Frontal cortex (tissue), 4 donors: Measurements from ENCODE around the gene HLA-DQA1. TPM values are rescaled to one million over a fixed set of nuclear protein-coding genes. Genes with fewer than 3 reads are reported as not detected.

Experiments
- DNase-seq, 2 donors: peaks; one replicate each; pipeline ENCODE4 v3.0.0; 2012; ENCODE audit warnings: low spot score in 2 of 2
- FAIRE-seq: peaks from 2 replicates; lab custom pipeline; 2012; peaks lifted over from hg19 to GRCh38; lab: Jason Lieb, UNC
- total RNA-seq: library from RNA; depleted of rRNA; stranded (reverse); fragments of >200 nt; gene quantifications from one replicate; pipeline ENCODE4 v1.2.3, GENCODE V29; 2014
- donor health status: control.
- donor health status: control.
- donor health status: control.

Gene HLA-DQA1
- total RNA-seq, 1 donor from 2014 or later = not detected

GRCh38 chr6:32685603-32686002, 48.4 kb downstream of the HLA-DQA1 start:
- FAIRE-seq (no peak), DNase-seq (no peak)

- DNase-seq (no peak), FAIRE-seq (no peak)
Measured at GRCh38 chr6:32689531-32690501, 52.6 kb downstream of the HLA-DQA1 start.

GRCh38 chr6:32692019-32692418, 54.8 kb downstream of the HLA-DQA1 start:
- no peak for FAIRE-seq
- DNase-seq = no peak

Other genes with a start within 250 kb of the HLA-DQA1 start
- not detected for gene BTNL2, start 230.2 kb upstream of the HLA-DQA1 start, total RNA-seq
- gene HLA-DRA, start 197.5 kb upstream of the HLA-DQA1 start, total RNA-seq = 2.0 TPM
- gene HLA-DRB5, start 107.1 kb upstream of the HLA-DQA1 start, total RNA-seq = 1.6 TPM
- gene HLA-DRB1, start 47.6 kb upstream of the HLA-DQA1 start, total RNA-seq = 3.7 TPM
- 0.41 TPM for gene HLA-DQB1, start 29.3 kb downstream of the HLA-DQA1 start, total RNA-seq
- gene HLA-DQA2, start 104.0 kb downstream of the HLA-DQA1 start, total RNA-seq = not detected
- gene HLA-DQB2, start 126.1 kb downstream of the HLA-DQA1 start, total RNA-seq = not detected
- not detected for gene HLA-DOB, start 179.6 kb downstream of the HLA-DQA1 start, total RNA-seq
- gene TAP2, start 201.3 kb downstream of the HLA-DQA1 start, total RNA-seq = 2.4 TPM
- gene PSMB8, start 206.6 kb downstream of the HLA-DQA1 start, total RNA-seq = 3.3 TPM
- 3.7 TPM for gene TAP1, start 216.3 kb downstream of the HLA-DQA1 start, total RNA-seq
- 0.82 TPM for gene PSMB9, start 216.8 kb downstream of the HLA-DQA1 start, total RNA-seq